Measurements from ENCODE around the gene GRK1.
"Not testable (repeated sequence)": the region's sequence is repeated elsewhere in the genome, so short reads cannot be mapped to it uniquely, and the experiment has no call there.

GRK1 gene

GRCh38 chr13:113666951-113667701 lies at the start of gene GRK1:
GRK1 (plus strand) TSS chr13:113667219; CDS start chr13:113667387, 168 bp downstream.
- DNase-seq, result no peak

- DNase-seq, result no peak
These were observed 49.1 kb upstream of the GRK1 start for GRCh38 chr13:113617961-113618360.

- no peak for DNase-seq
These were observed 48.6 kb upstream of the GRK1 start for GRCh38 chr13:113618455-113618854.

- no peak for DNase-seq
These were observed 46.8 kb upstream of the GRK1 start for GRCh38 chr13:113620036-113620796.

GRCh38 chr13:113621046-113621445 lies 46.0 kb upstream of the GRK1 start:
- no peak for DNase-seq

GRCh38 chr13:113621498-113621897 lies 45.5 kb upstream of the GRK1 start:
- not testable (repeated sequence) for DNase-seq

- not testable (repeated sequence) for DNase-seq
These were observed 45.0 kb upstream of the GRK1 start for GRCh38 chr13:113621986-113622550.

- DNase-seq, result no peak
These were observed 44.1 kb upstream of the GRK1 start for GRCh38 chr13:113622791-113623490.

- DNase-seq, result no peak
These were observed 43.4 kb upstream of the GRK1 start for GRCh38 chr13:113623491-113624234.

- DNase-seq, result no peak
These were observed 42.8 kb upstream of the GRK1 start for GRCh38 chr13:113624235-113624587.

- DNase-seq, result not testable (repeated sequence)
These were observed 42.2 kb upstream of the GRK1 start for GRCh38 chr13:113624640-113625304.

GRCh38 chr13:113625965-113626721 lies 40.9 kb upstream of the GRK1 start:
- DNase-seq, result no peak

- no peak for DNase-seq
These were observed 39.9 kb upstream of the GRK1 start for GRCh38 chr13:113627136-113627535.

GRCh38 chr13:113628291-113629270 lies 38.4 kb upstream of the GRK1 start:
- no peak for DNase-seq

GRCh38 chr13:113629866-113630265 lies 37.2 kb upstream of the GRK1 start:
- DNase-seq, result no peak

GRCh38 chr13:113630296-113630695 lies 36.7 kb upstream of the GRK1 start:
- DNase-seq, result peak; percentile 87

GRCh38 chr13:113630804-113631203 lies 36.2 kb upstream of the GRK1 start:
- DNase-seq, result peak; percentile 87

- DNase-seq, result no peak
These were observed 35.5 kb upstream of the GRK1 start for GRCh38 chr13:113631341-113632095.
